Spleen (tissue), 11 donors: ENCODE data around the gene MBD3L4. TPM values are rescaled to one million over a fixed set of nuclear protein-coding genes. Genes with fewer than 3 reads are reported as not detected.

Experiments
- DNase-seq: peaks from one replicate; pipeline ENCODE4 v3.0.0-alpha.2; 2020
- H3K27ac ChIP-seq, 8 donors: fragments of 200-600 bp; sonication (generic) in 7 of 8; 1 replicate in 4 of 8; 2 replicates in 4 of 8; pipeline versions ENCODE4 v1.5.0 to v1.8.0; 2016 to 2021; ENCODE audit warnings: inconsistent platforms in 4 of 8, mild to moderate bottlenecking in 4 of 8, moderate library complexity in 1 of 8
- H3K27me3 ChIP-seq, 7 donors: fragments of 200-600 bp; sonication (generic) in 6 of 7; replicated peaks in 1 of 7; 1 replicate in 4 of 7; 2 replicates in 3 of 7; pipeline versions ENCODE4 v1.5.0 to v1.8.0; 2016 to 2021; ENCODE audit warnings: inconsistent platforms in 3 of 7, mild to moderate bottlenecking in 1 of 7
- H3K36me3 ChIP-seq, 6 donors: fragments of 200-600 bp; sonication (generic) in 5 of 6; 1 replicate in 4 of 6; 2 replicates in 2 of 6; pipeline versions ENCODE4 v1.5.0 to v1.8.0; 2016 to 2021; ENCODE audit warnings: inconsistent platforms in 2 of 6
- H3K4me1 ChIP-seq, 6 donors: fragments of 200-600 bp; sonication (generic) in 5 of 6; 1 replicate in 3 of 6; 2 replicates in 3 of 6; pipeline versions ENCODE4 v1.5.0 to v1.8.0; 2016 to 2021; ENCODE audit warnings: inconsistent platforms in 3 of 6
- H3K4me3 ChIP-seq, 8 donors: fragments of 200-600 bp; sonication (generic) in 7 of 8; 1 replicate in 4 of 8; 2 replicates in 4 of 8; pipeline versions ENCODE4 v1.5.0 to v1.8.0; 2016 to 2021; ENCODE audit warnings: inconsistent platforms in 4 of 8, mild to moderate bottlenecking in 4 of 8, moderate library complexity in 2 of 8
- H3K9me3 ChIP-seq, 8 donors: fragments of 200-600 bp; sonication (generic) in 7 of 8; 1 replicate in 4 of 8; 2 replicates in 4 of 8; pipeline versions ENCODE4 v1.5.0 to v1.8.0; 2016 to 2021; ENCODE audit warnings: inconsistent platforms in 4 of 8
- POLR2A ChIP-seq, 3 donors: fragments of 450-650 bp; IDR thresholded peaks; one replicate each; pipeline ENCODE4 v1.5.1; 2017; ENCODE audit warnings: antibody characterized with exemption in 3 of 3, mild to moderate bottlenecking in 1 of 3
- POLR2AphosphoS5 ChIP-seq, 3 donors: sonication (generic); formaldehyde crosslinking; IDR thresholded peaks; one replicate each; pipeline ENCODE4 v1.5.1; 2017; ENCODE audit warnings: antibody characterized with exemption in 3 of 3
- WGBS, 5 donors: extraction: QIAGEN DNeasy Blood & Tissue Kit in 3 of 5; methylation state at CpG; one replicate each; pipeline versions ENCODE4 v1.1.5 to v1.1.7; 2013 to 2018; 5-methylcytosine and 5-hydroxymethylcytosine counted together
- intact Hi-C: fragments of 100-400 bp; cut with DNase I; formaldehyde crosslinking; loops from one replicate; pipeline ENCODE4 v1.15.0; 2023; ENCODE audit warnings: low total_unique reads
- polyA plus RNA-seq, 3 donors: library from polyadenylated mRNA; stranded (reverse); fragments of 200-250 nt; gene quantifications; one replicate each; pipeline ENCODE4 v1.2.1, GENCODE V29; 2013
- total RNA-seq, 7 donors: library from RNA; depleted of rRNA in 3 of 7; stranded (reverse); fragments of >200 nt in 3 of 7; fragmentation: NEBNext Ultra II Directional in 4 of 7; extraction: Animal tissue kit (Norgen Biotek cat#: 25700) in 4 of 7; gene quantifications; one replicate each; pipeline versions ENCODE4 v1.1.0 to v1.2.1, GENCODE V29; 2016 to 2021
- TF ChIP-seq, protein P1 (sequence below), 11 experiments: fragments of 200-600 bp in 7 of 11; fragments of 450-650 bp in 4 of 11; sonication (generic) in 4 of 11; IDR thresholded peaks in 8 of 11; conservative IDR thresholded peaks in 3 of 11; 1 replicate in 7 of 11; 2 replicates in 4 of 11; pipeline versions ENCODE4 v1.4.0 to v1.8.0; 2016 to 2021; ENCODE audit warnings: antibody characterized with exemption in 11 of 11, inconsistent platforms in 4 of 11, mild to moderate bottlenecking in 1 of 11
- donor health status: healthy with polysubstance abuse.
- donor health status: DM: no; HTN: no; CAD: no; lungs with moderate emphysema.
- donor health status: DM: no; HTN: no; CAD: no.
- donor health status: Bipolar disorder and iron deficiency.
- donor health status: healthy.
- donor health status: DM: no; HTN: no; CAD: no.
- donor health status: DM: yes; HTN: yes; CAD: no.

MBD3L4 gene
- total and polyA plus RNA-seq, 10 donors = not detected

DNA sequence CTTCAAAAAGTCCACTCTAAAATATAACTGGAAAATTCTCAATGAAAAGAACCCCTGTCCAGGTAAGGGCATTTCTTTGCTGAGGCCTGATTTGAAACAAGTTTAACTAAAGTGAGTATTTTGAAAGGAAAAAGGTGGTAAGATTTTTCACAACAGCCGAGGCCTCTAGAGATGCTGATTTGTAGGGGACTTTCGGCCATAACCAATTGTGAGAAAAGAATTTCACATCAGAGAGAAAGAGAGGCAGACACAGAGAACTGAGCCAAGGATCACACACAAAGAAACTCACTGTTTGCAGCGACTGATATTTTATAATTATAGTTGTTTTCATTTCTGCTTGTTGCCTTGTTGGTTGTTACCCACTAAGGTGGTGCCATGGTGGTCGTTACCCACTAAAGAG lies 43.2 kb downstream of the MBD3L4 start:
- peak overlapping the region in 2 of 8 donors; percentile 17 to 50 for H3K4me3 ChIP-seq
- TF ChIP-seq, protein P1, sequence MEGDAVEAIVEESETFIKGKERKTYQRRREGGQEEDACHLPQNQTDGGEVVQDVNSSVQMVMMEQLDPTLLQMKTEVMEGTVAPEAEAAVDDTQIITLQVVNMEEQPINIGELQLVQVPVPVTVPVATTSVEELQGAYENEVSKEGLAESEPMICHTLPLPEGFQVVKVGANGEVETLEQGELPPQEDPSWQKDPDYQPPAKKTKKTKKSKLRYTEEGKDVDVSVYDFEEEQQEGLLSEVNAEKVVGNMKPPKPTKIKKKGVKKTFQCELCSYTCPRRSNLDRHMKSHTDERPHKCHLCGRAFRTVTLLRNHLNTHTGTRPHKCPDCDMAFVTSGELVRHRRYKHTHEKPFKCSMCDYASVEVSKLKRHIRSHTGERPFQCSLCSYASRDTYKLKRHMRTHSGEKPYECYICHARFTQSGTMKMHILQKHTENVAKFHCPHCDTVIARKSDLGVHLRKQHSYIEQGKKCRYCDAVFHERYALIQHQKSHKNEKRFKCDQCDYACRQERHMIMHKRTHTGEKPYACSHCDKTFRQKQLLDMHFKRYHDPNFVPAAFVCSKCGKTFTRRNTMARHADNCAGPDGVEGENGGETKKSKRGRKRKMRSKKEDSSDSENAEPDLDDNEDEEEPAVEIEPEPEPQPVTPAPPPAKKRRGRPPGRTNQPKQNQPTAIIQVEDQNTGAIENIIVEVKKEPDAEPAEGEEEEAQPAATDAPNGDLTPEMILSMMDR (IDR thresholded peaks at IDR 0.05 in 8 of 11, conservative IDR thresholded peaks at IDR 0.05 in 3 of 11) = no peak
- TF ChIP-seq POLR2A (IDR thresholded peaks at IDR 0.05) (no peak), POLR2AphosphoS5 (IDR thresholded peaks at IDR 0.05) (no peak)
- intact Hi-C loops = no loop called here
- no peaks in the 10 kb centered on the region for H3K4me1 ChIP-seq
- DNase-seq = no peak
- H3K9me3 ChIP-seq = no peaks in the 10 kb centered on the region
- peaks cover 0 to 12% (median 0%) of the 10 kb centered on the region in 7 donors for H3K27me3 ChIP-seq
- H3K27ac ChIP-seq = peak overlapping the region in 1 of 8 donors; percentile 30
- H3K36me3 ChIP-seq = no peaks in the 10 kb centered on the region
- 65 to 86% (median 72%) methylated on average over 4 of the region's 4 CpGs for WGBS, 5 donors

DNA sequence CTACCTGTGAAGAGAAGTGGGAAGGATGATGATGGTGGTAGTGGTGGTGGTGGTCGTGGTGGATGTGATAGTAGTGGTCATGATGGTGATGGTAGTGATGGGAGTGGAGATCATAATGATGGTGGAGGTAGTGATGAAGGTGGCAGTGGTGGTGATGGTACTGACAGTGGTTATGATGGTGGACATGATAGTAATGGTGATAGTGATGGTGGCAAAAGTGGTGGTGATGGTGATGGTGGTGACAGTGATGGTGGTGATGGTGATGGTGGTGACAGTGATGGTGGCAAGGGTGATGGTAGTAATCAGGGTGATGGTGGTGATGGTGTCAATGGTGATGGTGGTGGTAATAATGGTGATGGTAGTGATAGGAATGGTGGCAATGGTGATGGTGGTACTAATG lies 44.9 kb downstream of the MBD3L4 start:
- H3K36me3 ChIP-seq = no peaks in the 10 kb centered on the region
- intact Hi-C loops = no loop called here
- H3K27me3 ChIP-seq = no peaks in the 10 kb centered on the region
- H3K4me3 ChIP-seq = no peak overlapping the region
- no peak for DNase-seq
- H3K4me1 ChIP-seq = no peaks in the 10 kb centered on the region
- H3K27ac ChIP-seq = no peak overlapping the region
- no peaks in the 10 kb centered on the region for H3K9me3 ChIP-seq
- TF ChIP-seq POLR2A (IDR thresholded peaks at IDR 0.05) (no peak), POLR2AphosphoS5 (IDR thresholded peaks at IDR 0.05) (no peak)
- TF ChIP-seq, protein P1 (IDR thresholded peaks at IDR 0.05 in 8 of 11, conservative IDR thresholded peaks at IDR 0.05 in 3 of 11) = no peak
- WGBS, 5 donors = 64 to 81% (median 72%) methylated on average over 1 of the region's 1 CpG

DNA sequence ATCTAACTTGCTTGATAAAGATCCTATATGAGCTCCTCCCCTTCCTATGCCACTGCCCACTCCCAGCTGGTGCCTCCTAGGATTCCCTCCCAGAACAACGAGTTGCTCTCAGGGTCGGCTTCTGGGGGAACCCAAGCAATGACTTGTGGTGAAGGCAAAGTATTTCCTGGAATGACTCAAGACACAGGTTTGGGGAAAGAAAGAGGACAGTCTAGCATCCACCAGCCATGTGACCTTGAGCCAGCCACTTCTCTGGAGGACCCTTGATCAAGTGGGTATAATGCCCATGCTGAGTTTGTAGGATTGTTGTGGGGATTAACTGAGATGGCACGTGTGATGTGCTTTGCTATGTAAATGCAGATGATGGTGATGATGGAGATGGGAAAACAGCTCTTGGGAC lies 51.7 kb downstream of the MBD3L4 start:
- intact Hi-C loops = loop anchor here (10.0 kb wide), 1 partner anchor 73 kb away; no protein-coding TSS in a partner anchor
- peaks cover 0 to 39% (median 32%) of the 10 kb centered on the region in 8 donors for H3K9me3 ChIP-seq
- peaks cover 0 to 4% (median 0%) of the 10 kb centered on the region in 6 donors for H3K36me3 ChIP-seq
- no peak for DNase-seq
- 26 to 55% (median 41%) methylated on average over 3 of the region's 3 CpGs for WGBS, 5 donors
- peak overlapping the region in 3 of 8 donors; percentile 12 to 52 (median 48) for H3K27ac ChIP-seq
- H3K27me3 ChIP-seq = no peaks in the 10 kb centered on the region
- H3K4me1 ChIP-seq = no peaks in the 10 kb centered on the region
- no peak overlapping the region for H3K4me3 ChIP-seq
- TF ChIP-seq, protein P1 (IDR thresholded peaks at IDR 0.05 in 8 of 11, conservative IDR thresholded peaks at IDR 0.05 in 3 of 11) = no peak
- TF ChIP-seq POLR2AphosphoS5 (IDR thresholded peaks at IDR 0.05) (no peak), POLR2A (IDR thresholded peaks at IDR 0.05) (no peak)

DNA sequence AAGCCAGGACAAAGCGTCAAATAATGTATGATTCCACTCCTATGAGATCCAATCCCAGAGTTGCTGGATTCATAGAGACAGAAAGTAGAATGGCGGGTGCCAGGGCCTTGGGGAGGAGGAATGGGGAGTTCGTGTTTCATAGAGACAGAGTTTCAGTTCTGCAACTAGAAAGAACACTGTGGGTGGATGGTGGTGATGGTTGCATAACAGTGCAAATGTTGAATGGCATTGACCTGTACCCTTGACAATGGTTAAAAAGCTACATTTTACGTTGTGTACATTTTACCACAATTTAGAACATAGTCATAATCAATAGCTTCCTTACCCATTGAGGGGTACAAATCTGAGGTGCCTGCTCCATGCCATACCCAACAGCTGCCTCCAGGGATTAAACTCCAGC lies 52.1 kb downstream of the MBD3L4 start:
- 43 to 54% (median 48%) methylated on average over 4 of the region's 4 CpGs for WGBS, 5 donors
- intact Hi-C loops = loop anchor here (10.0 kb wide), 1 partner anchor 73 kb away; no protein-coding TSS in a partner anchor
- H3K9me3 ChIP-seq = peaks cover 0 to 43% (median 36%) of the 10 kb centered on the region in 8 donors

More for the DNA sequence above, 52.1 kb downstream of the MBD3L4 start:
- no peaks in the 10 kb centered on the region for H3K4me1 ChIP-seq
- no peak overlapping the region for H3K4me3 ChIP-seq
- no peak for TF ChIP-seq POLR2A (IDR thresholded peaks at IDR 0.05)
- H3K27me3 ChIP-seq = no peaks in the 10 kb centered on the region
- H3K27ac ChIP-seq = peak overlapping the region in 3 of 8 donors; percentile 12 to 52 (median 48)
- DNase-seq = no peak
- H3K36me3 ChIP-seq = peaks cover 0 to 4% (median 0%) of the 10 kb centered on the region in 6 donors

Other genes with a start within 250 kb of the MBD3L4 start
- 10 to 100 TPM; 20.1 to 65.2 (median 30.6) TPM for gene ADGRE1, start 152.6 kb downstream of the MBD3L4 start, total RNA-seq
- 1 to 10 TPM; 2.3 to 4.0 (median 3.3) TPM for gene ADGRE1, start 152.6 kb downstream of the MBD3L4 start, polyA plus RNA-seq
- gene MBD3L2B, start 18.7 kb downstream of the MBD3L4 start, total RNA-seq = not detected
- not detected for gene MBD3L2B, start 18.7 kb downstream of the MBD3L4 start, polyA plus RNA-seq
- gene MBD3L5, start 9.6 kb downstream of the MBD3L4 start, total RNA-seq = not detected
- gene MBD3L5, start 9.6 kb downstream of the MBD3L4 start, polyA plus RNA-seq = not detected
- not detected for gene MBD3L2, start 9.1 kb upstream of the MBD3L4 start, total RNA-seq
- not detected for gene MBD3L2, start 9.1 kb upstream of the MBD3L4 start, polyA plus RNA-seq
- not detected for gene MBD3L3, start 18.5 kb upstream of the MBD3L4 start, total RNA-seq
- not detected for gene MBD3L3, start 18.5 kb upstream of the MBD3L4 start, polyA plus RNA-seq
- gene ZNF557, start 29.5 kb upstream of the MBD3L4 start, total RNA-seq = 10 to 100 TPM; 12.0 to 20.8 (median 15.1) TPM
- 1 to 10 TPM; 1.1 to 4.6 (median 1.7) TPM for gene ZNF557, start 29.5 kb upstream of the MBD3L4 start, polyA plus RNA-seq